CD14-positive monocyte (primary cell): ENCODE data around the gene UBP1. TPM values are rescaled to one million over a fixed set of nuclear protein-coding genes. Genes with fewer than 3 reads are reported as not detected.

Experiments used
- DNase-seq, 3 donors: peaks; one replicate each; pipeline ENCODE4 v3.0.0-alpha.2; 2011 to 2022
- H2AFZ ChIP-seq: 2 replicates; pipeline ENCODE4 v1.6.0; 2012; ENCODE audit warnings: mild to moderate bottlenecking, low read depth, low read length, inconsistent platforms; ENCODE audit not compliant: insufficient read depth, poor library complexity, severe bottlenecking
- H3K27ac ChIP-seq, 2 donors: 1 replicate in 1 of 2; 2 replicates in 1 of 2; pipeline ENCODE4 v1.5.1; 2012 to 2013; ENCODE audit warnings: low read length in 2 of 2, control low read depth in 1 of 2, inconsistent platforms in 1 of 2, low read depth in 1 of 2, mild to moderate bottlenecking in 1 of 2
- H3K27me3 ChIP-seq, 2 donors: one replicate each; pipeline versions ENCODE4 v1.6.0 to v1.6.1; 2011 to 2013; ENCODE audit warnings: low read length in 2 of 2; ENCODE audit not compliant: control insufficient read depth in 2 of 2, insufficient read depth in 2 of 2
- H3K36me3 ChIP-seq, 2 donors: replicated peaks in 1 of 2; 1 replicate in 1 of 2; 2 replicates in 1 of 2; pipeline versions ENCODE4 v1.5.1 to v1.6.1; 2012 to 2013; ENCODE audit warnings: low read length in 2 of 2, control low read depth in 1 of 2, inconsistent platforms in 1 of 2, mild to moderate bottlenecking in 1 of 2; ENCODE audit not compliant: insufficient read depth in 2 of 2, control insufficient read depth in 1 of 2
- H3K4me1 ChIP-seq, 2 donors: 1 replicate in 1 of 2; 2 replicates in 1 of 2; pipeline versions ENCODE4 v1.5.1 to v1.6.1; 2012 to 2013; ENCODE audit warnings: low read length in 2 of 2, control low read depth in 1 of 2, inconsistent platforms in 1 of 2, mild to moderate bottlenecking in 1 of 2, moderate library complexity in 1 of 2; ENCODE audit not compliant: insufficient read depth in 2 of 2, control insufficient read depth in 1 of 2
- H3K4me2 ChIP-seq: replicated peaks from 2 replicates; pipeline ENCODE3; 2012; ENCODE audit warnings: low read length, moderate library complexity, mild to moderate bottlenecking; ENCODE audit not compliant: poor library complexity, severe bottlenecking; ENCODE audit errors: extremely low read depth
- H3K4me3 ChIP-seq, 3 experiments: fragments of 200-600 bp in 1 of 3; sonication (generic) in 1 of 3; replicated peaks in 1 of 3; 1 replicate in 2 of 3; 2 replicates in 1 of 3; pipeline ENCODE4 v1.5.1; 2011 to 2013; ENCODE audit warnings: low read length in 3 of 3, mild to moderate bottlenecking in 3 of 3, control low read depth in 2 of 3, low read depth in 2 of 3, inconsistent platforms in 1 of 3, moderate library complexity in 1 of 3
- H3K79me2 ChIP-seq: 2 replicates; pipeline ENCODE4 v1.6.0; 2012; ENCODE audit warnings: mild to moderate bottlenecking, control low read depth, inconsistent platforms, low read length, moderate library complexity; ENCODE audit not compliant: insufficient read depth
- H3K9ac ChIP-seq: 2 replicates; pipeline ENCODE4 v1.6.0; 2017; ENCODE audit warnings: low read length, mild to moderate bottlenecking; ENCODE audit not compliant: insufficient read depth, poor library complexity, severe bottlenecking
- H3K9me3 ChIP-seq, 2 donors: replicated peaks in 1 of 2; 1 replicate in 1 of 2; 2 replicates in 1 of 2; pipeline versions ENCODE4 v1.5.1 to v1.6.1; 2012 to 2013; ENCODE audit warnings: low read length in 2 of 2, control low read depth in 1 of 2; ENCODE audit not compliant: control insufficient read depth in 1 of 2, insufficient read depth in 1 of 2
- H4K20me1 ChIP-seq: 2 replicates; pipeline ENCODE4 v1.6.0; 2012; ENCODE audit warnings: mild to moderate bottlenecking, low read length, control low read depth, moderate library complexity; ENCODE audit not compliant: insufficient read depth
- H3K27ac Mint-ChIP-seq, 7 donors: one replicate each; pipeline ENCODE4 v1.8.0; 2020; ENCODE audit warnings: mild to moderate bottlenecking in 7 of 7, mixed read lengths in 7 of 7, moderate library complexity in 6 of 7, inconsistent platforms in 2 of 7
- H3K27me3 Mint-ChIP-seq, 3 donors: one replicate each; pipeline ENCODE4 v1.8.0; 2021 to 2022; ENCODE audit warnings: low read depth in 3 of 3, mild to moderate bottlenecking in 3 of 3, mixed read lengths in 3 of 3, moderate library complexity in 3 of 3, inconsistent platforms in 1 of 3
- H3K36me3 Mint-ChIP-seq, 2 donors: one replicate each; pipeline ENCODE4 v1.8.0; 2020; ENCODE audit warnings: mixed read lengths in 2 of 2, inconsistent platforms in 1 of 2, mild to moderate bottlenecking in 1 of 2
- H3K4me1 Mint-ChIP-seq: one replicate; pipeline ENCODE4 v1.8.0; 2020; ENCODE audit warnings: mild to moderate bottlenecking, mixed read lengths
- H3K4me3 Mint-ChIP-seq, 2 donors: one replicate each; pipeline ENCODE4 v1.8.0; 2020; ENCODE audit warnings: mild to moderate bottlenecking in 2 of 2, mixed read lengths in 2 of 2, moderate library complexity in 1 of 2
- H3K9me3 Mint-ChIP-seq, 7 donors: one replicate each; pipeline ENCODE4 v1.8.0; 2020 to 2022; ENCODE audit warnings: mixed read lengths in 7 of 7, mild to moderate bottlenecking in 6 of 7, moderate library complexity in 6 of 7, inconsistent platforms in 2 of 7
- CTCF ChIP-seq: fragments of 200-600 bp; IDR thresholded peaks from one replicate; pipeline ENCODE4 v1.8.0; 2022; ENCODE audit warnings: antibody characterized with exemption, mild to moderate bottlenecking
- WGBS: methylation state at CpG from one replicate; pipeline ENCODE4 v1.1.5; 2013; ENCODE audit warnings: missing lambda C conversion rate; ENCODE audit not compliant: insufficient coverage; 5-methylcytosine and 5-hydroxymethylcytosine counted together
- intact Hi-C, 2 donors: fragments of 100-400 bp; cut with micrococcal nuclease; formaldehyde crosslinking; loops; one replicate each; pipeline versions ENCODE4 v1.15.0 to v1.15.1; 2023
- polyA plus RNA-seq, 3 donors: library from polyadenylated mRNA; depleted of rRNA in 1 of 3; unstranded in 2 of 3; stranded (reverse) in 1 of 3; fragments of 300-500 nt in 2 of 3; fragments of >200 nt in 1 of 3; fragmentation: Illumina TruSeq in 2 of 3; gene quantifications; 1 replicate in 2 of 3; 2 replicates in 1 of 3; pipeline ENCODE4 v1.2.3, GENCODE V29; 2012 to 2021

The UBP1 gene
- polyA plus RNA-seq, 3 donors: 7.8 to 72.4 (median 8.8) TPM

GRCh38 chr3:33458446-33458845, 18.2 kb upstream of the UBP1 start:
- Histone ChIP-seq H3K9ac (no peak overlapping the region), H3K4me3 (no peak overlapping the region), H3K27ac (no peak overlapping the region), H3K4me2 (no peak overlapping the region), H3K4me1 (no peaks in the 10 kb centered on the region), H2AFZ (no peak overlapping the region), H3K9me3 (peaks cover 33 to 37% of the 10 kb centered on the region in 2 donors), H3K79me2 (no peaks in the 10 kb centered on the region), H3K36me3 (no peaks in the 10 kb centered on the region), H4K20me1 (no peaks in the 10 kb centered on the region), H3K27me3 (no peaks in the 10 kb centered on the region)
- TF ChIP-seq CTCF: no peak
- H3K27me3 Mint-ChIP-seq: peaks cover 3 to 5% (median 3%) of the 10 kb centered on the region in 3 donors
- H3K4me1 Mint-ChIP-seq: peaks cover 7% of the 10 kb centered on the region
- H3K9me3 Mint-ChIP-seq: peaks cover 17 to 66% (median 53%) of the 10 kb centered on the region in 7 donors
- H3K4me3 Mint-ChIP-seq: no peak overlapping the region
- intact Hi-C loops: no loop called here
- 100% methylated on average over 3 of the region's 3 CpGs for WGBS
- H3K27ac Mint-ChIP-seq: no peak overlapping the region
- no peak for DNase-seq
- peaks cover 0 to 3% of the 10 kb centered on the region in 2 donors for H3K36me3 Mint-ChIP-seq

GRCh38 chr3:33456756-33457155, 16.6 kb upstream of the UBP1 start:
- Histone ChIP-seq H3K4me2 (no peak overlapping the region), H3K4me3 (no peak overlapping the region), H3K9ac (no peak overlapping the region), H4K20me1 (no peaks in the 10 kb centered on the region), H3K79me2 (no peaks in the 10 kb centered on the region), H3K27ac (no peak overlapping the region), H3K4me1 (no peaks in the 10 kb centered on the region), H2AFZ (no peak overlapping the region), H3K27me3 (no peaks in the 10 kb centered on the region), H3K9me3 (peaks cover 33 to 42% of the 10 kb centered on the region in 2 donors), H3K36me3 (no peaks in the 10 kb centered on the region)
- H3K4me1 Mint-ChIP-seq: peaks cover 7% of the 10 kb centered on the region
- intact Hi-C loops: no loop called here
- H3K27ac Mint-ChIP-seq: no peak overlapping the region
- no peak for DNase-seq
- no peak overlapping the region for H3K4me3 Mint-ChIP-seq
- peaks cover 3 to 6% (median 4%) of the 10 kb centered on the region in 3 donors for H3K27me3 Mint-ChIP-seq
- 100% methylated on average over 2 of the region's 2 CpGs for WGBS
- peaks cover 18 to 63% (median 52%) of the 10 kb centered on the region in 7 donors for H3K9me3 Mint-ChIP-seq
- H3K36me3 Mint-ChIP-seq: peaks cover 0 to 1% of the 10 kb centered on the region in 2 donors
- TF ChIP-seq CTCF: no peak
